ENCODE data around the gene PTPRH. TPM values are rescaled to one million over a fixed set of nuclear protein-coding genes. Genes with fewer than 3 reads are reported as not detected.

PTPRH gene
- total and polyA plus RNA-seq, 9 of the 15 experiments (the other 6 are each of a cell fraction or from before 2014, with no cell fraction given): 0.87 to 34.3 (median 22.7) TPM

- TF ChIP-seq, protein P1, sequence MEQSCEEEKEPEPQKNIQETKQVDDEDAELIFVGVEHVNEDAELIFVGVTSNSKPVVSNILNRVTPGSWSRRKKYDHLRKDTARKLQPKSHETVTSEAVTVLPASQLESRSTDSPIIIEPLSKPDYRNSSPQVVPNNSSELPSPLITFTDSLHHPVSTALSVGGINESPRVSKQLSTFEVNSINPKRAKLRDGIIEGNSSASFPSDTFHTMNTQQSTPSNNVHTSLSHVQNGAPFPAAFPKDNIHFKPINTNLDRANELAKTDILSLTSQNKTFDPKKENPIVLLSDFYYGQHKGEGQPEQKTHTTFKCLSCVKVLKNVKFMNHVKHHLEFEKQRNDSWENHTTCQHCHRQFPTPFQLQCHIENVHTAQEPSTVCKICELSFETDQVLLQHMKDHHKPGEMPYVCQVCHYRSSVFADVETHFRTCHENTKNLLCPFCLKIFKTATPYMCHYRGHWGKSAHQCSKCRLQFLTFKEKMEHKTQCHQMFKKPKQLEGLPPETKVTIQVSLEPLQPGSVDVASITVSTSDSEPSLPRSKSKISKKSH (CRISPR knock-in tag; IDR thresholded peaks at IDR 0.05): no peak
- TF ChIP-seq ZBED1 (IDR thresholded peaks at IDR 0.05) (no peak), ZNF586 (CRISPR knock-in tag; conservative IDR thresholded peaks at IDR 0.05) (no peak), NR3C1 (CRISPR knock-in tag; IDR thresholded peaks at IDR 0.05) (no peak), YY1 (IDR thresholded peaks at IDR 0.05; ENCODE audit: borderline replicate concordance in 1 of 3, control insufficient read depth in 1 of 3, extremely low read depth in 1 of 3, insufficient read depth in 3 of 3, insufficient read length in 1 of 3, insufficient replicate concordance in 2 of 3, low read depth in 1 of 3, low read length in 2 of 3) (no peak), POLR2G (IDR thresholded peaks at IDR 0.05; ENCODE audit: low read depth, low read length) (no peak), ZNF316 (IDR thresholded peaks at IDR 0.05) (no peak), CEBPG (CRISPR knock-in tag; IDR thresholded peaks at IDR 0.05) (no peak), CEBPG (tag; conservative IDR thresholded peaks at IDR 0.05 in 1 of 2, IDR thresholded peaks at IDR 0.05 in 1 of 2) (no peak), DNMT1 (IDR thresholded peaks at IDR 0.05) (no peak), ADNP (tag; IDR thresholded peaks at IDR 0.05) (no peak), ELF1 (tag; IDR thresholded peaks at IDR 0.05) (peak; percentile 57), ZNF318 (IDR thresholded peaks at IDR 0.05; ENCODE audit: borderline replicate concordance in 1 of 2, low read depth in 1 of 2) (no peak)
- TF ChIP-seq, protein P2, sequence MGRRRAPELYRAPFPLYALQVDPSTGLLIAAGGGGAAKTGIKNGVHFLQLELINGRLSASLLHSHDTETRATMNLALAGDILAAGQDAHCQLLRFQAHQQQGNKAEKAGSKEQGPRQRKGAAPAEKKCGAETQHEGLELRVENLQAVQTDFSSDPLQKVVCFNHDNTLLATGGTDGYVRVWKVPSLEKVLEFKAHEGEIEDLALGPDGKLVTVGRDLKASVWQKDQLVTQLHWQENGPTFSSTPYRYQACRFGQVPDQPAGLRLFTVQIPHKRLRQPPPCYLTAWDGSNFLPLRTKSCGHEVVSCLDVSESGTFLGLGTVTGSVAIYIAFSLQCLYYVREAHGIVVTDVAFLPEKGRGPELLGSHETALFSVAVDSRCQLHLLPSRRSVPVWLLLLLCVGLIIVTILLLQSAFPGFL (CRISPR knock-in tag; IDR thresholded peaks at IDR 0.05): no peak
- TF ChIP-seq, protein P3, sequence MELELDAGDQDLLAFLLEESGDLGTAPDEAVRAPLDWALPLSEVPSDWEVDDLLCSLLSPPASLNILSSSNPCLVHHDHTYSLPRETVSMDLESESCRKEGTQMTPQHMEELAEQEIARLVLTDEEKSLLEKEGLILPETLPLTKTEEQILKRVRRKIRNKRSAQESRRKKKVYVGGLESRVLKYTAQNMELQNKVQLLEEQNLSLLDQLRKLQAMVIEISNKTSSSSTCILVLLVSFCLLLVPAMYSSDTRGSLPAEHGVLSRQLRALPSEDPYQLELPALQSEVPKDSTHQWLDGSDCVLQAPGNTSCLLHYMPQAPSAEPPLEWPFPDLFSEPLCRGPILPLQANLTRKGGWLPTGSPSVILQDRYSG (tag; conservative IDR thresholded peaks at IDR 0.05; ENCODE audit: low read depth): no peak
Observed at GRCh38 chr19:55176076-55176475, 33.2 kb downstream of the PTPRH start (continued).

Data from K562 (cell line).